ENCODE data around the gene CHM. TPM values are rescaled to one million over a fixed set of nuclear protein-coding genes. Genes with fewer than 3 reads are reported as not detected.

CHM gene
- total and polyA plus RNA-seq, 2 donors (not counting 1 experiment from before 2014, with no cell fraction given): 13.7 to 25.5 TPM

- Histone ChIP-seq H3K9ac (ENCODE audit: low read length) (no peak overlapping the region), H3K79me2 (ENCODE audit: control insufficient read depth, insufficient read depth, low read length) (peaks cover 21% of the 10 kb centered on the region), H2AFZ (ENCODE audit: insufficient read depth, low read depth, low read length, poor library complexity, severe bottlenecking) (no peak overlapping the region), H3K9me3 (ENCODE audit: control extremely low read depth in 1 of 3, control insufficient read depth in 2 of 3, insufficient read depth in 1 of 3, low read length in 2 of 3) (no peaks in the 10 kb centered on the region), H4K20me1 (ENCODE audit: control insufficient read depth, insufficient read depth, low read length, poor library complexity, severe bottlenecking) (no peaks in the 10 kb centered on the region), H3K36me3 (replicated peaks in 1 of 2; ENCODE audit: control extremely low read depth in 1 of 2, control insufficient read depth in 1 of 2, extremely low read depth in 1 of 2, insufficient read depth in 2 of 2, low read length in 1 of 2) (no peaks in the 10 kb centered on the region), H3K4me2 (replicated peaks; ENCODE audit: low read depth, low read length, poor library complexity, severe bottlenecking) (no peak overlapping the region), H3K4me3 (ENCODE audit: control extremely low read depth in 1 of 5, extremely low read depth in 1 of 5, insufficient read depth in 1 of 5, low read depth in 2 of 5, low read length in 4 of 5) (no peak overlapping the region), H3K27me3 (replicated peaks in 1 of 4; ENCODE audit: control extremely low read depth in 1 of 4, control insufficient read depth in 3 of 4, insufficient read depth in 4 of 4, low read length in 3 of 4) (no peaks in the 10 kb centered on the region), H3K27ac (ENCODE audit: low read length in 2 of 2) (no peak overlapping the region), H3K4me1 (ENCODE audit: control insufficient read depth in 2 of 2, insufficient read depth in 2 of 2, low read length in 2 of 2) (peaks cover 5 to 6% of the 10 kb centered on the region in 2 donors)
- intact Hi-C loops (cut with micrococcal nuclease): no loop called here
- Mint-ChIP-seq H3K27ac (peak overlapping the region; percentile 77), H3K9me3 (ENCODE audit: insufficient read depth) (no peaks in the 10 kb centered on the region), H3K4me3 (peak overlapping the region; percentile 21), H3K27me3 (no peaks in the 10 kb centered on the region), H3K4me1 (peaks cover 38% of the 10 kb centered on the region)
- POLR2A ChIA-PET: no interaction called here
- no CpG with 5 or more reads among the region's 3 CpGs for WGBS (ENCODE audit: insufficient coverage)
- ATAC-seq (ENCODE audit: low read depth): no peak
- no peak for TF ChIP-seq CTCF (IDR thresholded peaks at IDR 0.05)
- TF ChIP-seq EZH2 (IDR thresholded peaks at IDR 0.05; ENCODE audit: borderline replicate concordance, insufficient read depth, low read depth, low read length, poor library complexity, severe bottlenecking): no peak
- CTCF ChIA-PET: no interaction called here
- DNase-seq: no peak
These were observed 59.0 kb downstream of the CHM start for GRCh38 chrX:85988353-85988752.

- no CpG with 5 or more reads among the region's 1 CpG for WGBS (ENCODE audit: insufficient coverage)
- no peaks in the 10 kb centered on the region for H3K27me3 Mint-ChIP-seq
- intact Hi-C loops (cut with micrococcal nuclease): no loop called here
- Histone ChIP-seq H2AFZ (ENCODE audit: insufficient read depth, low read depth, low read length, poor library complexity, severe bottlenecking) (no peak overlapping the region), H3K4me3 (ENCODE audit: control extremely low read depth in 1 of 5, extremely low read depth in 1 of 5, insufficient read depth in 1 of 5, low read depth in 2 of 5, low read length in 4 of 5) (no peak overlapping the region), H4K20me1 (ENCODE audit: control insufficient read depth, insufficient read depth, low read length, poor library complexity, severe bottlenecking) (no peaks in the 10 kb centered on the region), H3K36me3 (replicated peaks in 1 of 2; ENCODE audit: control extremely low read depth in 1 of 2, control insufficient read depth in 1 of 2, extremely low read depth in 1 of 2, insufficient read depth in 2 of 2, low read length in 1 of 2) (peaks cover 0 to 7% of the 10 kb centered on the region in 2 experiments), H3K4me1 (ENCODE audit: control insufficient read depth in 2 of 2, insufficient read depth in 2 of 2, low read length in 2 of 2) (no peaks in the 10 kb centered on the region), H3K27ac (ENCODE audit: low read length in 2 of 2) (no peak overlapping the region), H3K9me3 (ENCODE audit: control extremely low read depth in 1 of 3, control insufficient read depth in 2 of 3, insufficient read depth in 1 of 3, low read length in 2 of 3) (no peaks in the 10 kb centered on the region), H3K79me2 (ENCODE audit: control insufficient read depth, insufficient read depth, low read length) (peaks cover 6% of the 10 kb centered on the region), H3K9ac (ENCODE audit: low read length) (no peak overlapping the region), H3K4me2 (replicated peaks; ENCODE audit: low read depth, low read length, poor library complexity, severe bottlenecking) (no peak overlapping the region), H3K27me3 (replicated peaks in 1 of 4; ENCODE audit: control extremely low read depth in 1 of 4, control insufficient read depth in 3 of 4, insufficient read depth in 4 of 4, low read length in 3 of 4) (no peaks in the 10 kb centered on the region)
- no peak overlapping the region for H3K4me3 Mint-ChIP-seq
- H3K9me3 Mint-ChIP-seq (ENCODE audit: insufficient read depth): no peaks in the 10 kb centered on the region
- no peak for TF ChIP-seq CTCF (IDR thresholded peaks at IDR 0.05)
- no peak for TF ChIP-seq EZH2 (IDR thresholded peaks at IDR 0.05; ENCODE audit: borderline replicate concordance, insufficient read depth, low read depth, low read length, poor library complexity, severe bottlenecking)
- ATAC-seq (ENCODE audit: low read depth) (no peak), DNase-seq (no peak)
- H3K4me1 Mint-ChIP-seq: peaks cover 8% of the 10 kb centered on the region
- H3K27ac Mint-ChIP-seq: no peak overlapping the region
- POLR2A ChIA-PET: no interaction called here
- CTCF ChIA-PET: no interaction called here
These were observed 67.1 kb downstream of the CHM start for GRCh38 chrX:85980286-85980685.

Data from B cell (primary cell).